CD4-positive, CD25-positive, alpha-beta regulatory T cell (primary cell): ENCODE data around the gene SGMS1. TPM values are rescaled to one million over a fixed set of nuclear protein-coding genes. Genes with fewer than 3 reads are reported as not detected.
A peak's percentile ranks its signal among the peaks of the same experiment; 100 is the strongest.
"Not testable (repeated sequence)": the region's sequence is repeated elsewhere in the genome, so short reads cannot be mapped to it uniquely, and the experiment has no call there.

Experiments
- ATAC-seq, 2 donors: fragments of 150-1000 bp; cut with Tn5 transposase; one replicate each; pipeline ENCODE4 v1.10.0; 2021; ENCODE audit warnings: low read depth in 2 of 2, moderate number of reproducible peaks in 2 of 2, moderate library complexity in 1 of 2
- DNase-seq, 3 donors: peaks; one replicate each; pipeline versions ENCODE4 v3.0.0 to v3.0.0-alpha.2; 2012 to 2022; ENCODE audit warnings: mixed read lengths in 1 of 3
- H3K27ac ChIP-seq: one replicate; pipeline ENCODE4 v1.7.0; 2013; ENCODE audit warnings: mild to moderate bottlenecking, low read length; ENCODE audit not compliant: insufficient read depth, poor library complexity, severe bottlenecking
- H3K27me3 ChIP-seq: one replicate; pipeline ENCODE4 v1.7.0; 2013; ENCODE audit warnings: low read length; ENCODE audit not compliant: control insufficient read depth, insufficient read depth
- H3K36me3 ChIP-seq: one replicate; pipeline ENCODE4 v1.7.0; 2013; ENCODE audit warnings: mild to moderate bottlenecking, low read length, moderate library complexity; ENCODE audit not compliant: control insufficient read depth, insufficient read depth
- H3K4me1 ChIP-seq: 2 replicates; pipeline ENCODE4 v1.7.0; 2013; ENCODE audit warnings: mild to moderate bottlenecking, low read length; ENCODE audit not compliant: insufficient read depth, control insufficient read depth, poor library complexity, severe bottlenecking
- H3K4me3 ChIP-seq: one replicate; pipeline ENCODE4 v1.7.0; 2013; ENCODE audit warnings: low read depth, mild to moderate bottlenecking, low read length, moderate library complexity
- H3K9me3 ChIP-seq, 2 experiments: 1 replicate in 1 of 2; 2 replicates in 1 of 2; pipeline ENCODE4 v1.7.0; 2013; ENCODE audit warnings: low read length in 2 of 2, mild to moderate bottlenecking in 1 of 2, moderate library complexity in 1 of 2; ENCODE audit not compliant: control insufficient read depth in 2 of 2
- H3K27ac Mint-ChIP-seq, 3 donors: one replicate each; pipeline ENCODE4 v1.8.0; 2020 to 2022; ENCODE audit warnings: mild to moderate bottlenecking in 3 of 3, mixed read lengths in 3 of 3, moderate library complexity in 2 of 3
- H3K27me3 Mint-ChIP-seq: one replicate; pipeline ENCODE4 v1.8.0; 2022; ENCODE audit warnings: mild to moderate bottlenecking, mixed read lengths
- H3K36me3 Mint-ChIP-seq: one replicate; pipeline ENCODE4 v1.8.0; 2020; ENCODE audit warnings: mixed read lengths
- H3K4me1 Mint-ChIP-seq, 4 donors: one replicate each; pipeline ENCODE4 v1.8.0; 2020 to 2022; ENCODE audit warnings: mixed read lengths in 4 of 4, mild to moderate bottlenecking in 1 of 4
- H3K4me3 Mint-ChIP-seq, 4 donors: one replicate each; pipeline ENCODE4 v1.8.0; 2020 to 2022; ENCODE audit warnings: mild to moderate bottlenecking in 4 of 4, mixed read lengths in 4 of 4, moderate library complexity in 3 of 4
- H3K9me3 Mint-ChIP-seq, 7 donors: one replicate each; pipeline ENCODE4 v1.8.0; 2020 to 2022; ENCODE audit warnings: mixed read lengths in 7 of 7, mild to moderate bottlenecking in 3 of 7, moderate library complexity in 2 of 7
- polyA plus RNA-seq, 4 donors: library from polyadenylated mRNA; unstranded; fragments of 300-500 nt; fragmentation: Illumina TruSeq; gene quantifications; one replicate each; pipeline ENCODE4 v1.2.3, GENCODE V29; 2021
- total RNA-seq: library from RNA; stranded (reverse); gene quantifications from one replicate; pipeline ENCODE4 v1.2.3, GENCODE V29; 2022

Gene SGMS1
- total and polyA plus RNA-seq, 5 donors from 2014 or later: 25.7 to 241 (median 33.0) TPM

DNA sequence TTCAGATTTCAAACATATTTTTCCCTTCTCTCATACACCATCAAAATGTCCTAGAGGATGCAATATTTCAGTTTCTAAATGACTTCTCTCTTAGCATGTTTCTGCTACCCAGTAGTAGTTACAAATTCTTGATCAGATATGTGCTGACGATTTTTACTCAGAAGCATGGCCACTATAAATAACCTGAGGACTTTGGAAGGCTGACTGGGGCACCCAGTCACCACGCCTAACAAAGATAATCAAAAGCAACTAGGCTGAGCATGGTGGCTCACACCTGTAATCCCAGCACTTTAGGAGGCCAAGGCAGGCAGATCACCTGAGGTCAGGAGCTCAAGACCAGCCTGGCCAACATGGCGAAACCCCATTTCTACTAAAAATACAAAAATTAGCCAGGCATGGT is 259.0 kb downstream of the SGMS1 start:
- Mint-ChIP-seq H3K4me3 (peak overlapping the region in 2 of 4 donors; percentile 1 to 5), H3K27ac (peak overlapping the region in 2 of 3 donors; percentile 42 to 62), H3K4me1 (peaks cover 40 to 84% (median 54%) of the 10 kb centered on the region in 4 donors), H3K36me3 (peaks cover 37% of the 10 kb centered on the region)
- H3K9me3 ChIP-seq, ATAC-seq, DNase-seq, H3K4me3 ChIP-seq, H3K27ac ChIP-seq, H3K27me3 Mint-ChIP-seq, H3K27me3 ChIP-seq, H3K36me3 ChIP-seq, H3K9me3 Mint-ChIP-seq: not testable (repeated sequence)
- peaks cover 29% of the 10 kb centered on the region for H3K4me1 ChIP-seq

DNA sequence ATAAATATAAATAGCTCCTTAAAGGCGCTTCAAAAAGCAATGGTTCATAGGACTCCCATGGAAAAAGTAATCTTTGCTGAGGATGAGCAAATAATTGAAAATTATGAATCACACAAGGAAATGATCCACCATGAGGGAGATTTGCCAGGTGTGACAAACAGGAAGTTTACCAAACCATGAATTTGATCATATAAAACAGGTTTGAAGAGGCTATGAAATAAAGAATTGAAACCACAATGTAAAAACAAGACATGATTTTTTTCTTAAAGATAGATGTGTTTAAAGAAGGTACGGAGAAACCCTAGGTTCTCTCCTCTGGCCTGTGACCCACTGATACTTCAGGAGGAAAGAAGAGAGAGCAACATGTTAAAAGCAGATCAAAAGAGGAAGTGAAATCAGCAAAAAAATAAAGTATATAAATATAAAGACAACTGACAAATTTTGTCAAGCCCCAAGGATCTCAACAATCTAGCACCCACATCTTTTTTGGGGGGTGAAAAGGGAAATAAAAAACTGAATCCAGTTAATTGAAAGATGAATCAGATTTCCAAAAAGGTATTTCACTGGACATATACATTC is 261.1 kb downstream of the SGMS1 start:
- Mint-ChIP-seq H3K9me3 (peaks cover 0 to 4% (median 0%) of the 10 kb centered on the region in 7 donors), H3K4me3 (peak overlapping the region in 1 of 4 donors; percentile 69), H3K36me3 (peaks cover 40% of the 10 kb centered on the region), H3K4me1 (peaks cover 43 to 89% (median 60%) of the 10 kb centered on the region in 4 donors), H3K27me3 (no peaks in the 10 kb centered on the region), H3K27ac (peak overlapping the region; percentile 7 to 78 (median 74))
- no peak for DNase-seq
- ATAC-seq: peak; percentile 24 to 37
- Histone ChIP-seq H3K4me1 (peaks cover 32% of the 10 kb centered on the region), H3K27me3 (no peaks in the 10 kb centered on the region), H3K9me3 (no peaks in the 10 kb centered on the region), H3K4me3 (peak overlapping the region; percentile 45), H3K27ac (peak overlapping the region; percentile 59), H3K36me3 (peaks cover 8% of the 10 kb centered on the region)

DNA sequence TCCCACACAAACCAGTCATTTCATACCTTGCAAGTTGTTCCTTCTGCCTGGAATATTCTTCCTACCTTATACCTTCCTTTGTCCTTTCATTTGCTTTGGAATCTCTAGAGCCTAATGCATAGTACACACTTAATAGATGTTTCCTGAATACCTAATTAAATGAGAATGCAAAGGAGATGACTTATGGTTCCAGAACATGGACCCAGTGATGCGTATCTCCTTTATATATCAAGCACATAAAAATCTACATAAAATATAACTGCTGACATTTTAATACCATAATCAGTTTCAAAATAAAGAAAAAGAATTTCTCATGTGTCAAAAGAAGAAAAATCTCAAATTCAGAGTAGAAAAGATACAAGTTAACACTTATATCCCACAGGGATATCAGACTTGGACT is 261.8 kb downstream of the SGMS1 start:
- no peak overlapping the region for H3K4me3 ChIP-seq
- H3K27me3 ChIP-seq: no peaks in the 10 kb centered on the region
- Mint-ChIP-seq H3K9me3 (peaks cover 0 to 4% (median 0%) of the 10 kb centered on the region in 7 donors), H3K27ac (peak overlapping the region in 2 of 3 donors; percentile 56 to 84), H3K27me3 (no peaks in the 10 kb centered on the region), H3K36me3 (peaks cover 33% of the 10 kb centered on the region), H3K4me3 (peak overlapping the region in 1 of 4 donors; percentile 10), H3K4me1 (peaks cover 42 to 83% (median 57%) of the 10 kb centered on the region in 4 donors)
- peaks cover 8% of the 10 kb centered on the region for H3K36me3 ChIP-seq
- no peaks in the 10 kb centered on the region for H3K9me3 ChIP-seq
- ATAC-seq: no peak
- H3K4me1 ChIP-seq: peaks cover 31% of the 10 kb centered on the region
- peak overlapping the region; percentile 59 for H3K27ac ChIP-seq
- DNase-seq: no peak

DNA sequence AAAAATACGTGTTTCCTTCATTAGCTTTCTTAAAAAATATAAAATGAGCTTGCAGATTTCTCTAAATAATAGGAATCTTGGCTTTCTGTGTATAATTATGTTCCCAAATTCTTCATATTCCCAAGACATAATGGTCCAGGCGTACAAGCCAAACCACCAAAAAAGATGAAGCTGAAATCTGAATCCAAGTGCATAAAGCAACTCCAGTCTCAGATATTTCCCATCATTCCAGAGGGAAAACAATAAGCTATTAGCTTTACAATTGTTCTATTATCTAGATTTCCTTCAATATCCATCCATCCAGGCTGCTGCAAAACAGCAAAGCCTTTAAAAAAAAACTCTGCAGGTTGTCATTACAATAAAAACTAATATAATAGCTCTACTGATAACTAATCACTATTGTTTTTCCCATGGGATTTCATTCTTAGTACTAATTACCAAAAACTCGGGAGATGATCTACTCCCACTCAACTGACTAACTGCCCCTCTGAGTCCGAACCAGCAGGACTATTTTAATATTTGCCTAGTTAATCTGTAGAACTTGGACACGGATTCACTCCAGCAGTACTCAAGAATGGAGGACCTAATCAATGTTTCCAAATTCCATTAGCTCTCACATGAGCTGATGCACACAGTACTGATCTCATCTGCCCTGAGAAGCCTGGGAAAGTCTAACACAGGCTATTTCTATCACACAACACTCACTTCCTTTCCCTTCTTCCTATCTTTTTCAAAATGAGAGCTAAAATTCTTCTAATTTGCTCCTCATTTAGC is 263.5 kb downstream of the SGMS1 start:
- Mint-ChIP-seq H3K4me3 (peak overlapping the region in 3 of 4 donors; percentile 0 to 92 (median 57)), H3K36me3 (peaks cover 26% of the 10 kb centered on the region), H3K9me3 (peaks cover 0 to 2% (median 0%) of the 10 kb centered on the region in 7 donors), H3K4me1 (peaks cover 36 to 71% (median 53%) of the 10 kb centered on the region in 4 donors), H3K27me3 (no peaks in the 10 kb centered on the region), H3K27ac (peak overlapping the region in 2 of 3 donors; percentile 16 to 18)
- ATAC-seq (no peak), DNase-seq (no peak)
- H3K36me3 ChIP-seq: peaks cover 2% of the 10 kb centered on the region
- H3K9me3 ChIP-seq: no peaks in the 10 kb centered on the region
- peak overlapping the region; percentile 19 for H3K4me3 ChIP-seq
- H3K4me1 ChIP-seq: peaks cover 31% of the 10 kb centered on the region
- H3K27ac ChIP-seq: no peak overlapping the region
- H3K27me3 ChIP-seq: no peaks in the 10 kb centered on the region

DNA sequence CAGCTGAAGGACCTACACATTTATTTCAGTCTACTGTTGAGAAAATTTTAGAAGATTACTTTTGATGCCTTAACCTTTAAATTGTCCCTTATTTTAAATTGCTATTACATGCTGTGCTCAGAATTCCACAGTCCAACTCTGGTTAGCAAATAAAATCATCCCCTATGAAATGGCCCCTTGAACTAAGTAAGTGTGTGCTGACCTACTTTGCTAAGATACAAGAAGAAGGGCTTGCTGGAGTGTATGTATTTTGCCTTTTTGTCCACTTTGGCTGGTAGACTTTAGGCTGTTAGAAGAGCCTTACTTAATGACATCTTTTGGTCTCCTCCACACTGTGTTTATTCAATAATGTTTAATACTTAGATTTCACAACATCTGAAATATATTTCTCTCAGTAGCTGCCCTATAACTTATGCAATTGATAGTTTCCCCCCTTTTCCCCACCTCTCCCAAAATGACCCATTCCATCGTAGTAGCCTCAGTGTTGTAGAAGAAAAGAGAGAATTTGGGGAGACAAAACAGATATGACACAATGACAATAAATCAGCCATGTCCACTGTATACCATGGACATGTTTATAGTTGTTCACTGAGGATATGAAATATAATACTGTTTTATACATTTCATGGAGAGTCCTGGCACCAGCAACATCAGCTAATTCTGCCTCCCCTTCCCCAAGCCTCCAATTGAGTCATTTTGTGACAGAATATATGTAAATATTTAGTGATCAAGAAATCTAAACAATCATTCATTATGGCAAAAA is 264.6 kb downstream of the SGMS1 start:
- Mint-ChIP-seq H3K4me1 (peaks cover 34 to 68% (median 50%) of the 10 kb centered on the region in 4 donors), H3K27me3 (no peaks in the 10 kb centered on the region), H3K9me3 (peaks cover 0 to 2% (median 0%) of the 10 kb centered on the region in 7 donors), H3K36me3 (peaks cover 22% of the 10 kb centered on the region), H3K4me3 (peak overlapping the region in 2 of 4 donors; percentile 17 to 64), H3K27ac (peak overlapping the region; percentile 63 to 81 (median 66))
- no peaks in the 10 kb centered on the region for H3K36me3 ChIP-seq
- peak overlapping the region; percentile 18 for H3K27ac ChIP-seq
- no peaks in the 10 kb centered on the region for H3K27me3 ChIP-seq
- no peaks in the 10 kb centered on the region for H3K9me3 ChIP-seq
- peaks cover 31% of the 10 kb centered on the region for H3K4me1 ChIP-seq
- DNase-seq (no peak), ATAC-seq (no peak)
- H3K4me3 ChIP-seq: peak overlapping the region; percentile 9

DNA sequence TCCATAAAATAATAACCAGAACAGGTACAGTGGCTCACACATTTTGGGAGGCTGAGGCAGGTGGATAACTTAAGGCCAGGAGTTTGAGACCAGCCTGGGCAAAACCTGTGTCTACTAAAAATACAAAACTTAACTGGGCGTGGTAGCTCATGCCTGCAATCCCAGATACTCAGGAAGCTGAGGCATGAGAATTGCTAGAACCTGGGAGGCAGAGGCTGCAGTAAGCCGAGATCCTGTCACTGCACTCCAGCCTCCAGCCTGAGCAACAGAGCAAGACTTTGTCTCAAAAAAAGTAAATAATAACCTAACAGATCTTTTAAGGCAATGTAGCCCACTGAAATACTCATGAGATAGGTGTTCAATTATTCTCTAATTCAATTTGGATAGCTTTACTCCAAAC is 265.3 kb downstream of the SGMS1 start:
- no peak for ATAC-seq
- Histone ChIP-seq H3K27ac (no peak overlapping the region), H3K4me3 (peak overlapping the region; percentile 9), H3K27me3 (no peaks in the 10 kb centered on the region), H3K36me3 (no peaks in the 10 kb centered on the region), H3K9me3 (no peaks in the 10 kb centered on the region), H3K4me1 (peaks cover 28% of the 10 kb centered on the region)
- DNase-seq: no peak
- Mint-ChIP-seq H3K4me1 (peaks cover 28 to 61% (median 45%) of the 10 kb centered on the region in 4 donors), H3K27ac (peak overlapping the region; percentile 52 to 69 (median 66)), H3K9me3 (peaks cover 0 to 2% (median 0%) of the 10 kb centered on the region in 7 donors), H3K4me3 (peak overlapping the region in 1 of 4 donors; percentile 58), H3K36me3 (peaks cover 22% of the 10 kb centered on the region), H3K27me3 (no peaks in the 10 kb centered on the region)

DNA sequence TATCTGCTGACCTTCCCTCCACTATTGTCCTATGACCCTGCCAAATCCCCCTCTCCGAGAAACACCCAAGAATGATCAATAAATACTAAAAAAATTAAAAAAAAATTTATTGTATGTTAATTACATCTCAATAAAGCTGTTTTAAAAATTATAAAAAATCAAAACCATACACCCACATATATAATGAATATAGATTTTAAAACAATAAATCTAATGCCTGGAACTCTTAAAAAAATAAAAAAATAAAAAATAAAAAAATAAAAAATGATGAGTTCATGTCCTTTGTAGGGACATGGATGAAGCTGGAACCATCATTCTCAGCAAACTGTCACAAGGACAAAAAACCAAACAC is 267.3 kb downstream of the SGMS1 start:
- H3K4me3 ChIP-seq, H3K27ac ChIP-seq, H3K4me3 Mint-ChIP-seq, H3K27me3 ChIP-seq, DNase-seq, ATAC-seq, H3K9me3 Mint-ChIP-seq, H3K27ac Mint-ChIP-seq, H3K27me3 Mint-ChIP-seq, H3K9me3 ChIP-seq, H3K36me3 ChIP-seq: not testable (repeated sequence)
- Mint-ChIP-seq H3K4me1 (peaks cover 21 to 54% (median 38%) of the 10 kb centered on the region in 4 donors), H3K36me3 (peaks cover 23% of the 10 kb centered on the region)
- peaks cover 11% of the 10 kb centered on the region for H3K4me1 ChIP-seq
